Measurements from ENCODE around the gene IL2RA.

The IL2RA gene

GRCh38 chr10:6054884-6055283 is 7.3 kb downstream of the IL2RA start:
- Histone ChIP-seq H3K9me3 (ENCODE audit: control insufficient read depth, low read length) (no peaks in the 10 kb centered on the region), H3K27ac (ENCODE audit: low read depth, low read length, severe bottlenecking) (no peak overlapping the region), H3K4me3 (ENCODE audit: extremely low read depth, insufficient read depth, low read length, poor library complexity, severe bottlenecking) (no peak overlapping the region), H3K4me1 (ENCODE audit: control insufficient read depth, insufficient read depth, low read length, poor library complexity, severe bottlenecking) (no peaks in the 10 kb centered on the region), H3K36me3 (ENCODE audit: control insufficient read depth, insufficient read depth, low read length) (no peaks in the 10 kb centered on the region)
- whole genome bisulfite sequencing, 2 experiments (ENCODE audit: insufficient coverage in 2 of 2): 95% methylated on average over 2 of the region's 5 CpGs; no CpG with 5 or more reads in 1 of the 2 experiments

GRCh38 chr10:6053816-6054631 is 8.1 kb downstream of the IL2RA start:
- H3K4me1 ChIP-seq (ENCODE audit: control insufficient read depth, insufficient read depth, low read length, poor library complexity, severe bottlenecking): no peaks in the 10 kb centered on the region
- 87 to 94% methylated on average over 8 of the region's 18 CpGs for WGBS, 2 experiments (ENCODE audit: insufficient coverage in 2 of 2)
- H3K9me3 ChIP-seq (ENCODE audit: control insufficient read depth, low read length): no peaks in the 10 kb centered on the region
- no peak overlapping the region for H3K27ac ChIP-seq (ENCODE audit: low read depth, low read length, severe bottlenecking)
- no peak overlapping the region for H3K4me3 ChIP-seq (ENCODE audit: extremely low read depth, insufficient read depth, low read length, poor library complexity, severe bottlenecking)
- no peaks in the 10 kb centered on the region for H3K36me3 ChIP-seq (ENCODE audit: control insufficient read depth, insufficient read depth, low read length)

- Histone ChIP-seq H3K36me3 (ENCODE audit: control insufficient read depth, insufficient read depth, low read length) (no peaks in the 10 kb centered on the region), H3K27ac (ENCODE audit: low read depth, low read length, severe bottlenecking) (no peak overlapping the region), H3K4me3 (ENCODE audit: extremely low read depth, insufficient read depth, low read length, poor library complexity, severe bottlenecking) (no peak overlapping the region), H3K9me3 (ENCODE audit: control insufficient read depth, low read length) (no peaks in the 10 kb centered on the region), H3K4me1 (ENCODE audit: control insufficient read depth, insufficient read depth, low read length, poor library complexity, severe bottlenecking) (no peaks in the 10 kb centered on the region)
- WGBS, 2 experiments (ENCODE audit: insufficient coverage in 2 of 2): 87 to 97% methylated on average over 3 of the region's 4 CpGs
Measured at GRCh38 chr10:6053303-6053702, 8.9 kb downstream of the IL2RA start.

GRCh38 chr10:6052247-6053221 is 9.6 kb downstream of the IL2RA start:
- 86 to 90% methylated on average over 8 to 11 of the region's 17 CpGs for WGBS, 2 experiments (ENCODE audit: insufficient coverage in 2 of 2)
- Histone ChIP-seq H3K4me1 (ENCODE audit: control insufficient read depth, insufficient read depth, low read length, poor library complexity, severe bottlenecking) (no peaks in the 10 kb centered on the region), H3K27ac (ENCODE audit: low read depth, low read length, severe bottlenecking) (no peak overlapping the region), H3K36me3 (ENCODE audit: control insufficient read depth, insufficient read depth, low read length) (no peaks in the 10 kb centered on the region), H3K4me3 (ENCODE audit: extremely low read depth, insufficient read depth, low read length, poor library complexity, severe bottlenecking) (no peak overlapping the region), H3K9me3 (ENCODE audit: control insufficient read depth, low read length) (no peaks in the 10 kb centered on the region)

GRCh38 chr10:6050801-6051445 is 11.2 kb downstream of the IL2RA start:
- WGBS, 2 experiments (ENCODE audit: insufficient coverage in 2 of 2): 82% methylated on average over 11 to 16 of the region's 18 CpGs
- Histone ChIP-seq H3K27ac (ENCODE audit: low read depth, low read length, severe bottlenecking) (no peak overlapping the region), H3K4me1 (ENCODE audit: control insufficient read depth, insufficient read depth, low read length, poor library complexity, severe bottlenecking) (no peaks in the 10 kb centered on the region), H3K4me3 (ENCODE audit: extremely low read depth, insufficient read depth, low read length, poor library complexity, severe bottlenecking) (no peak overlapping the region), H3K9me3 (ENCODE audit: control insufficient read depth, low read length) (no peaks in the 10 kb centered on the region), H3K36me3 (ENCODE audit: control insufficient read depth, insufficient read depth, low read length) (no peaks in the 10 kb centered on the region)

GRCh38 chr10:6049031-6049400 is 13.2 kb downstream of the IL2RA start:
- Histone ChIP-seq H3K27ac (ENCODE audit: low read depth, low read length, severe bottlenecking) (no peak overlapping the region), H3K4me1 (ENCODE audit: control insufficient read depth, insufficient read depth, low read length, poor library complexity, severe bottlenecking) (no peaks in the 10 kb centered on the region), H3K36me3 (ENCODE audit: control insufficient read depth, insufficient read depth, low read length) (no peaks in the 10 kb centered on the region), H3K4me3 (ENCODE audit: extremely low read depth, insufficient read depth, low read length, poor library complexity, severe bottlenecking) (no peak overlapping the region), H3K9me3 (ENCODE audit: control insufficient read depth, low read length) (no peaks in the 10 kb centered on the region)
- 72 to 96% methylated on average over 2 of the region's 2 CpGs for WGBS, 2 experiments (ENCODE audit: insufficient coverage in 2 of 2)

GRCh38 chr10:6048281-6049030 is 13.7 kb downstream of the IL2RA start:
- H3K36me3 ChIP-seq (ENCODE audit: control insufficient read depth, insufficient read depth, low read length): no peaks in the 10 kb centered on the region
- H3K9me3 ChIP-seq (ENCODE audit: control insufficient read depth, low read length): no peaks in the 10 kb centered on the region
- 87 to 92% methylated on average over 5 to 6 of the region's 7 CpGs for WGBS, 2 experiments (ENCODE audit: insufficient coverage in 2 of 2)
- no peak overlapping the region for H3K4me3 ChIP-seq (ENCODE audit: extremely low read depth, insufficient read depth, low read length, poor library complexity, severe bottlenecking)
- H3K4me1 ChIP-seq (ENCODE audit: control insufficient read depth, insufficient read depth, low read length, poor library complexity, severe bottlenecking): no peaks in the 10 kb centered on the region
- H3K27ac ChIP-seq (ENCODE audit: low read depth, low read length, severe bottlenecking): no peak overlapping the region

GRCh38 chr10:6047847-6048246 is 14.3 kb downstream of the IL2RA start:
- H3K9me3 ChIP-seq (ENCODE audit: control insufficient read depth, low read length): no peaks in the 10 kb centered on the region
- 81 to 90% methylated on average over 7 of the region's 7 CpGs for WGBS, 2 experiments (ENCODE audit: insufficient coverage in 2 of 2)
- H3K27ac ChIP-seq (ENCODE audit: low read depth, low read length, severe bottlenecking): no peak overlapping the region
- H3K4me3 ChIP-seq (ENCODE audit: extremely low read depth, insufficient read depth, low read length, poor library complexity, severe bottlenecking): no peak overlapping the region
- no peaks in the 10 kb centered on the region for H3K36me3 ChIP-seq (ENCODE audit: control insufficient read depth, insufficient read depth, low read length)
- no peaks in the 10 kb centered on the region for H3K4me1 ChIP-seq (ENCODE audit: control insufficient read depth, insufficient read depth, low read length, poor library complexity, severe bottlenecking)

GRCh38 chr10:6046773-6047611 is 15.2 kb downstream of the IL2RA start:
- Histone ChIP-seq H3K9me3 (ENCODE audit: control insufficient read depth, low read length) (no peaks in the 10 kb centered on the region), H3K36me3 (ENCODE audit: control insufficient read depth, insufficient read depth, low read length) (no peaks in the 10 kb centered on the region), H3K4me1 (ENCODE audit: control insufficient read depth, insufficient read depth, low read length, poor library complexity, severe bottlenecking) (no peaks in the 10 kb centered on the region), H3K4me3 (ENCODE audit: extremely low read depth, insufficient read depth, low read length, poor library complexity, severe bottlenecking) (no peak overlapping the region), H3K27ac (ENCODE audit: low read depth, low read length, severe bottlenecking) (no peak overlapping the region)
- WGBS, 2 experiments (ENCODE audit: insufficient coverage in 2 of 2): 91 to 92% methylated on average over 8 to 11 of the region's 14 CpGs

Data from mesodermal cell (in vitro differentiated cells).